ENCODE results near the gene OSBPL6. TPM values are rescaled to one million over a fixed set of nuclear protein-coding genes. Genes with fewer than 3 reads are reported as not detected.

Gene OSBPL6
- total and polyA plus RNA-seq, 11 donors, result 1.2 to 9.6 (median 4.2) TPM

- intact Hi-C loops (cut with DNase I), result loop anchor here in 1 of 10 donors (10.0 kb wide), 1 partner anchor 66 kb away; no protein-coding TSS in a partner anchor
- no peaks in the 10 kb centered on the region for H3K9me3 ChIP-seq
- DNase-seq (no peak), ATAC-seq (no peak)
- 81 to 89% (median 86%) methylated on average over 1 of the region's 1 CpG for WGBS, 4 donors
- H3K4me3 ChIP-seq, result no peak overlapping the region
- peaks cover 0 to 8% (median 0%) of the 10 kb centered on the region in 9 donors for H3K27me3 ChIP-seq
- no peaks in the 10 kb centered on the region for H3K36me3 ChIP-seq
- H3K4me1 ChIP-seq, result peaks cover 0 to 15% (median 5%) of the 10 kb centered on the region in 12 donors
- no peak for TF ChIP-seq POLR2A (IDR thresholded peaks at IDR 0.05)
- TF ChIP-seq CTCF (IDR thresholded peaks at IDR 0.05), result no peak
- no peak overlapping the region for H3K27ac ChIP-seq
Observed at GRCh38 chr2:178200331-178200730, 6.0 kb downstream of the OSBPL6 start.

GRCh38 chr2:178202927-178203326 lies 8.6 kb downstream of the OSBPL6 start:
- no peaks in the 10 kb centered on the region for H3K27me3 ChIP-seq
- no peaks in the 10 kb centered on the region for H3K9me3 ChIP-seq
- ATAC-seq (no peak), DNase-seq (no peak)
- peaks cover 0 to 9% (median 0%) of the 10 kb centered on the region in 12 donors for H3K4me1 ChIP-seq
- H3K36me3 ChIP-seq, result no peaks in the 10 kb centered on the region
- no peak for TF ChIP-seq POLR2A (IDR thresholded peaks at IDR 0.05)
- TF ChIP-seq CTCF (IDR thresholded peaks at IDR 0.05), result no peak
- no peak overlapping the region for H3K4me3 ChIP-seq
- intact Hi-C loops (cut with DNase I), result loop anchor here in 1 of 10 donors (10.0 kb wide), 1 partner anchor 68 kb away; no protein-coding TSS in a partner anchor
- no peak overlapping the region for H3K27ac ChIP-seq

GRCh38 chr2:178204977-178205376 lies 10.7 kb downstream of the OSBPL6 start:
- Histone ChIP-seq H3K27me3 (no peaks in the 10 kb centered on the region), H3K4me1 (peaks cover 0 to 9% (median 0%) of the 10 kb centered on the region in 12 donors), H3K36me3 (no peaks in the 10 kb centered on the region), H3K4me3 (no peak overlapping the region), H3K27ac (no peak overlapping the region), H3K9me3 (no peaks in the 10 kb centered on the region)
- DNase-seq (no peak), ATAC-seq (no peak)
- TF ChIP-seq POLR2A (IDR thresholded peaks at IDR 0.05) (no peak), CTCF (IDR thresholded peaks at IDR 0.05) (no peak)
- intact Hi-C loops (cut with DNase I), result loop anchor here in 1 of 10 donors (10.0 kb wide), 1 partner anchor 70 kb away; no protein-coding TSS in a partner anchor
- WGBS, 4 donors, result 46 to 70% (median 58%) methylated on average over 2 of the region's 2 CpGs

- WGBS, 4 donors, result 85 to 90% (median 88%) methylated on average over 3 of the region's 3 CpGs
- H3K9me3 ChIP-seq, result no peaks in the 10 kb centered on the region
- peaks cover 0 to 9% (median 0%) of the 10 kb centered on the region in 12 donors for H3K4me1 ChIP-seq
- no peak for DNase-seq
- no peak for ATAC-seq
- no peaks in the 10 kb centered on the region for H3K27me3 ChIP-seq
- no peaks in the 10 kb centered on the region for H3K36me3 ChIP-seq
- intact Hi-C loops (cut with DNase I), result loop anchor here in 1 of 10 donors (10.0 kb wide), 1 partner anchor 71 kb away; no protein-coding TSS in a partner anchor
- TF ChIP-seq POLR2A (IDR thresholded peaks at IDR 0.05) (no peak), CTCF (IDR thresholded peaks at IDR 0.05) (no peak)
- H3K4me3 ChIP-seq, result no peak overlapping the region
- H3K27ac ChIP-seq, result no peak overlapping the region
Observed at GRCh38 chr2:178205853-178206521, 11.7 kb downstream of the OSBPL6 start.

Measured in heart left ventricle (tissue), 16 donors.